Pulmonary artery endothelial cell (primary cell): ENCODE measurements around the gene PIK3IP1. TPM values are rescaled to one million over a fixed set of nuclear protein-coding genes. Genes with fewer than 3 reads are reported as not detected.

ENCODE experiments used
- DNase-seq: peaks from one replicate; pipeline ENCODE4 v3.0.0-alpha.2; 2011; ENCODE audit warnings: low read depth, low spot score
- total RNA-seq: library from RNA; depleted of rRNA; stranded (reverse); fragments of >200 nt; gene quantifications from 2 replicates; pipeline ENCODE4 v1.2.3, GENCODE V29; 2014

The PIK3IP1 gene
- total RNA-seq, 1 donor from 2014 or later = 13.6 TPM

DNA sequence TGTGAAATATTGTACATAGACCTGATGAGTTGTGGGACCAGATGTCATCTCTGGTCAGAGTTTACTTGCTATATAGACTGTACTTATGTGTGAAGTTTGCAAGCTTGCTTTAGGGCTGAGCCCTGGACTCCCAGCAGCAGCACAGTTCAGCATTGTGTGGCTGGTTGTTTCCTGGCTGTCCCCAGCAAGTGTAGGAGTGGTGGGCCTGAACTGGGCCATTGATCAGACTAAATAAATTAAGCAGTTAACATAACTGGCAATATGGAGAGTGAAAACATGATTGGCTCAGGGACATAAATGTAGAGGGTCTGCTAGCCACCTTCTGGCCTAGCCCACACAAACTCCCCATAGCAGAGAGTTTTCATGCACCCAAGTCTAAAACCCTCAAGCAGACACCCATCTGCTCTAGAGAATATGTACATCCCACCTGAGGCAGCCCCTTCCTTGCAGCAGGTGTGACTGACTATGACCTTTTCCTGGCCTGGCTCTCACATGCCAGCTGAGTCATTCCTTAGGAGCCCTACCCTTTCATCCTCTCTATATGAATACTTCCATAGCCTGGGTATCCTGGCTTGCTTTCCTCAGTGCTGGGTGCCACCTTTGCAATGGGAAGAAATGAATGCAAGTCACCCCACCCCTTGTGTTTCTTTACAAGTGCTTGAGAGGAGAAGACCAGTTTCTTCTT, 12.3 kb downstream of the PIK3IP1 start:
- no peak for DNase-seq

DNA sequence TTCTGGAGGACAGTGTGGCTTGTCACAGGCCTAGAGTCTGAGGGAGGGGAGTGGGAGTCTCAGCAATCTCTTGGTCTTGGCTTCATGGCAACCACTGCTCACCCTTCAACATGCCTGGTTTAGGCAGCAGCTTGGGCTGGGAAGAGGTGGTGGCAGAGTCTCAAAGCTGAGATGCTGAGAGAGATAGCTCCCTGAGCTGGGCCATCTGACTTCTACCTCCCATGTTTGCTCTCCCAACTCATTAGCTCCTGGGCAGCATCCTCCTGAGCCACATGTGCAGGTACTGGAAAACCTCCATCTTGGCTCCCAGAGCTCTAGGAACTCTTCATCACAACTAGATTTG, 13.0 kb downstream of the PIK3IP1 start:
- no peak for DNase-seq

DNA sequence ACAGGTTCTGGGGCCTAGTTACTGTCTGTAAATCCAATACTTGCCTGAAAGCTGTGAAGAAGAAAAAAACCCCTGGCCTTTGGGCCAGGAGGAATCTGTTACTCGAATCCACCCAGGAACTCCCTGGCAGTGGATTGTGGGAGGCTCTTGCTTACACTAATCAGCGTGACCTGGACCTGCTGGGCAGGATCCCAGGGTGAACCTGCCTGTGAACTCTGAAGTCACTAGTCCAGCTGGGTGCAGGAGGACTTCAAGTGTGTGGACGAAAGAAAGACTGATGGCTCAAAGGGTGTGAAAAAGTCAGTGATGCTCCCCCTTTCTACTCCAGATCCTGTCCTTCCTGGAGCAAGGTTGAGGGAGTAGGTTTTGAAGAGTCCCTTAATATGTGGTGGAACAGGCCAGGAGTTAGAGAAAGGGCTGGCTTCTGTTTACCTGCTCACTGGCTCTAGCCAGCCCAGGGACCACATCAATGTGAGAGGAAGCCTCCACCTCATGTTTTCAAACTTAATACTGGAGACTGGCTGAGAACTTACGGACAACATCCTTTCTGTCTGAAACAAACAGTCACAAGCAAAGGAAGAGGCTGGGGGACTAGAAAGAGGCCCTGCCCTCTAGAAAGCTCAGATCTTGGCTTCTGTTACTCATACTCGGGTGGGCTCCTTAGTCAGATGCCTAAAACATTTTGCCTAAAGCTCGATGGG, 13.5 kb downstream of the PIK3IP1 start:
- no peak for DNase-seq

DNA sequence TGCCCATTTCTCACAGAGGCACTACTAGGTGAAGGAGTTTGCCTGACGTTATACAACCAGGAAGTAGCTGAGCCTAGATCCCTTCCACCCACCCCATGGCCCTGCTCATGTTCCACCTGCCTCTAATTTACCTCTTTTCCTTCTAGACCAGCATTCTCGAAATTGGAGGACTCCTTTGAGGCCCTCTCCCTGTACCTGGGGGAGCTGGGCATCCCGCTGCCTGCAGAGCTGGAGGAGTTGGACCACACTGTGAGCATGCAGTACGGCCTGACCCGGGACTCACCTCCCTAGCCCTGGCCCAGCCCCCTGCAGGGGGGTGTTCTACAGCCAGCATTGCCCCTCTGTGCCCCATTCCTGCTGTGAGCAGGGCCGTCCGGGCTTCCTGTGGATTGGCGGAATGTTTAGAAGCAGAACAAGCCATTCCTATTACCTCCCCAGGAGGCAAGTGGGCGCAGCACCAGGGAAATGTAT, 14.1 kb downstream of the PIK3IP1 start:
- no peak for DNase-seq

DNA sequence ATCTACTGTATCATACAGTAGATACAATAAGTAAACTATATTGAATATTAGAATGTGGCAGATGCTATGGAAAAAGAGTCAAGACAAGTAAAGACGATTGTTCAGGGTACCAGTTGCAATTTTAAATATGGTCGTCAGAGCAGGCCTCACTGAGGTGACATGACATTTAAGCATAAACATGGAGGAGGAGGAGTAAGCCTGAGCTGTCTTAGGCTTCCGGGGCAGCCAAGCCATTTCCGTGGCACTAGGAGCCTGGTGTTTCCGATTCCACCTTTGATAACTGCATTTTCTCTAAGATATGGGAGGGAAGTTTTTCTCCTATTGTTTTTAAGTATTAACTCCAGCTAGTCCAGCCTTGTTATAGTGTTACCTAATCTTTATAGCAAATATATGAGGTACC, 14.5 kb downstream of the PIK3IP1 start:
- no peak for DNase-seq

DNA sequence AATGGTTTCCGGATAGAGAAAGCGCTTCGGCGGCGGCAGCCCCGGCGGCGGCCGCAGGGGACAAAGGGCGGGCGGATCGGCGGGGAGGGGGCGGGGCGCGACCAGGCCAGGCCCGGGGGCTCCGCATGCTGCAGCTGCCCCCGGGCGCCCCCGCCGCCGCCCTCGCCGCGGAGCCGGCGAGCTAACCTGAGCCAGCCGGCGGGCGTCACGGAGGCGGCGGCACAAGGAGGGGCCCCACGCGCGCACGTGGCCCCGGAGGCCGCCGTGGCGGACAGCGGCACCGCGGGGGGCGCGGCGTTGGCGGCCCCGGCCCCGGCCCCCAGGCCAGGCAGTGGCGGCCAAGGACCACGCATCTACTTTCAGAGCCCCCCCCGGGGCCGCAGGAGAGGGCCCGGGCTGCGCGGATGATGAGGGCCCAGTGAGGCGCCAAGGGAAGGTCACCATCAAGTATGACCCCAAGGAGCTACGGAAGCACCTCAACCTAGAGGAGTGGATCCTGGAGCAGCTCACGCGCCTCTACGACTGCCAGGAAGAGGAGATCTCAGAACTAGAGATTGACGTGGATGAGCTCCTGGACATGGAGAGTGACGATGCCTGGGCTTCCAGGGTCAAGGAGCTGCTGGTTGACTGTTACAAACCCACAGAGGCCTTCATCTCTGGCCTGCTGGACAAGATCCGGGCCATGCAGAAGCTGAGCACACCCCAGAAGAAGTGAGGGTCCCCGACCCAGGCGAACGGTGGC, 15.7 kb downstream of the PIK3IP1 start:
- DNase-seq = no peak

DNA sequence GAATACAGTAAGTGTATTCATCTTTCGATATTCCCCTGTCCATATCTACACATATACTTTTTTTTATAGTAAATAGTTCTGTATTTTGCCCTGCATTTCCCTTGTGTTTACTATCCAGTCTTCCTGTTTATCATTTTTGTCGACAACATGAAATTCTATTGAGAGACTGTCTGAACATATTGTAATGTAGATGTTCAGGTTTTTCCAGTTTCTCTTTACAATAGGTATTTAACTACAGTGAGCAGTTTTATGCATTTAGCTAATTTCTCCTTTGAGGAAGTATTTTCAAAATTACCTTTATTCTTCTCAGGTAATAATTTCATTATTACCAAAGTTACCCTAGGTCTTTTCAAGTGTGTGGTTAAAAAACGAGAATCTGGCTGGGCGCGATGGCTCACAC, 16.7 kb downstream of the PIK3IP1 start:
- DNase-seq = no peak

DNA sequence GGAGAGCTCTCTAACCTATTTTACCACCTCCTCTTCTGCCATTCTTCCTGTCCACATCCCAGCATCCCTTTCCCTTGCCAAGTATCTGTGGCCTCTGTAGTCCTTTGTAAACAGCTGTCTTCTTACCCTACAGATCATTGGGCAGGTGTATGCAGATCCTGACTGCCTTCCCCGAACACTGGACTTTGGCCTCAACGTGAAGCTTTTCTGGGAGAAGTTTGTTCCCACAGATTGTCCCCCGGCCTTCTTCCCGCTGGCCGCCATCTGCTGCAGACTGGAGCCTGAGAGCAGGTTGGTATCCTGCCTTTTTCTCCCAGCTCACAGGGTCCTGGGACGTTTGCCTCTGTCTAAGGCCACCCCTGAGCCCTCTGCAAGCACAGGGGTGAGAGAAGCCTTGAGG, 17.3 kb downstream of the PIK3IP1 start:
- DNase-seq = no peak

DNA sequence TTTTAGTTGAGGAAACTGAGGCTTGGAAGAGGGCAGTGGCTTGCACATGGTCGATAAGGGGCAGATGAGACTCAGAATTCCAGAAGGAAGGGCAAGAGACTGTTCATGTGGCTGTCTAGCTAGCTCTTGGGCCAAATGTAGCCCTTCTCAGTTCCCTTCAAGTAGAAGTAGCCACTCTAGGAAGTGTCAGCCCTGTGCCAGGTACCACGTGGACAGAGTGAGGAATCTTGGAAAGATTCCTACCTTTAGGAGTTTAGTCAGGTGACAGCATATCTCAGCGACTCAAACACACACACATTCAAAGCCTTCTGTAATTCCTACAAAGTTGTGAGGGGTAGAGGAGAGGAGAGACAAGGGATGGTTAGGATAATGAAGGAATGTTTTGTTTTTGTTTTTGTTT, 18.3 kb downstream of the PIK3IP1 start:
- DNase-seq = no peak

DNA sequence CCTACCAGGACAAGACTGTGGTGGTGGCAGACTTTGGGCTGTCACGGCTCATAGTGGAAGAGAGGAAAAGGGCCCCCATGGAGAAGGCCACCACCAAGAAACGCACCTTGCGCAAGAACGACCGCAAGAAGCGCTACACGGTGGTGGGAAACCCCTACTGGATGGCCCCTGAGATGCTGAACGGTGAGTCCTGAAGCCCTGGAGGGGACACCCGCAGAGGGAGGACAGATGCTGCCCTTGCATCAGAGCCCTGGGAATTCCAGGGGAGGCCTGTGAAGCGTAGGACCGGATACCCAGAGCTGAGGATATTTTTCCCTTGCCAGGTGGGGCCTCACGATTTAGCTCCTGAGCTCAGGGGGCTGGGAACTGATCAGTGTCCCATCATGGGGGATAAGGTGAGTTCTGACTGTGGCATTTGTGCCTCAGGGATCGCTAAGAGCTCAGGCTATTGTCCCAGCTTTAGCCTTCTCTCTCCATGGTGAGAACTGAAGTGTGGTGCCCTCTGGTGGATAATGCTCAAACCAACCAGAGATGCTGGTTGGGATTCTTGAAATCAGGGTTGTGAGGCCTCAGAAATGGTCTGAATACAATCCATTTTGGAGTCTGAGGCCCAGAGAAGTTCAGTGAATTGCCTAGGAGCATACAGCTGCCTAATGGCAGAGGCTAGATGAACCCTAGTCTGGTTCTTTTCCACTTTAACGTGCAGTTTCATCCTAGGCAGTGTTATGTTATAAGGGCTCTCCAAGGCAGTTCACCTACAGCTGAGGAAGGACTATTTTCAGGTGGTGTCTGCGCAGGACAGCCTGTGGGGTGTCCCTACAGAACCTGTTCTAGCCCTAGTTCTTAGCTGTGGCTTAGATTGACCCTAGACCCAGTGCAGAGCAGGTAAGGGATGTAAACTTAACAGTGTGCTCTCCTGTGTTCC, 19.5 kb downstream of the PIK3IP1 start:
- DNase-seq = no peak

DNA sequence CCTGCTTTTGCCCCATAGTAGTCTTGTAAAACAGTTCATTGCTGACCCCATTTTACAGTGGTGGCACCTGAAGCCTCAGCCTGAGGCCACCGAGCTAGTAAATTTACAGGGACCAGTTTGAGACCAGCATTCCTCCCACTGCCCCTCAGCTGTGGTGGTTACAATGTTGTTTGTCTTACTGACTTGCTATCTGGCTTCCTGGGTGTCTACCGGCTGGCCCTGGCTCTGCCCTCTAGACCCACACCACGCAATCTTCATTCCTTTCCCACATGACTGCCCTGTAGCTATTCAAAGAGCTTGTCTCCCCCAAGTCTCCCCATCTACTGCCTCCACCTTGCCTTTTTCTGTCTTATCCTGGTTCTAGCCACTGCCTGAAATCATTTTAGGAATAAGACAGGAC, 20.8 kb downstream of the PIK3IP1 start:
- no peak for DNase-seq

DNA sequence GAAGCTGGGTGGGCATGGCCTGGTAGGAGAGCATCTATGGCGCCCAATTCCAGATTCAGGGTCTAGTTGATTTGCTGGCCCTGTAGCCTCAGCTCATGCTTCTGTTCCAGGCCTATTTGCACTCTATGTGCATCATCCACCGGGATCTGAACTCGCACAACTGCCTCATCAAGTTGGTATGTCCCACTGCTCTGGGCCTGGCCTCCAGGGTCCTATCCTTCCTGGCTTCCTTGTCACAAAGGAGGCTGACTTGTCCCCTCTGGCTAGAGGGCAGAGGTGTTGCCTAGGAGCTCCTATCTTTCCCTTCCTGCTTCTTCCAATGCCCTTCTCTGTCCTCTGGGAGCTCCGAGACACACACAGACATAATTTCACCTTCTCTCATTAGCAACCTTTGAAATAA, 21.3 kb downstream of the PIK3IP1 start:
- DNase-seq = no peak

DNA sequence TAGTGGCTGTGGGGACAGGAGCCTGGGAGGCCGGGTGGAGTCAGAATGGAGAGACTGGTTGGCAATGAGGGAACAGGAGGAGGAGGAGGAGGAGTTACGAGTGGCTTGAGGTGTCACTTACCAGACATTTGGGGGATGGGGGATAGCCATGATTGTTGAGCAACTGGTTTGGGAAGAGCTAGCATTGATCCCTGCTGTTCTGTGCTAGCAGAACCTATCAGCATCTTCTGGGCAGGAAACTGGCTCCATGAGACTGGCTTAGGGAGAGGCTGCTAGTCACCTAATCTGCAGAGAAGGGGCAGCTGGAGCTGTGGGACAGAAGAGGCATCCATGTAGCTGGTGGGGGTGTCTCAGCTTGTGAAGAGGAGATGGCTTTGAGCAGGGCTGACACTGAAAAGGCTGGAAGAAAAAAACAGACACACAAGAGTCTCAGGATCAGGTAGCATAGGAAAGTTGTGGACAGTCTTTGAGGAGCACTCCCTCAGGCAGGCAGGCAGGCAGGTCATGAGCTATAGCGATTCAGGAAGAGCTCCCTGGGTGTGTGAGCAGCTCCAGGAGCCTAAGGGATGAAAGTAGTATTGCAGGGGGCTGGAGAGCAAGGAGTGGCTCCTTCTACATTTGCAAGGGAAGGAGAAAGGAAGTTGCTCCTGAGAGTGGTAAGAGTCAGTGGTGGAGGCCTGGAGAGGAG, 22.3 kb downstream of the PIK3IP1 start:
- no peak for DNase-seq

DNA sequence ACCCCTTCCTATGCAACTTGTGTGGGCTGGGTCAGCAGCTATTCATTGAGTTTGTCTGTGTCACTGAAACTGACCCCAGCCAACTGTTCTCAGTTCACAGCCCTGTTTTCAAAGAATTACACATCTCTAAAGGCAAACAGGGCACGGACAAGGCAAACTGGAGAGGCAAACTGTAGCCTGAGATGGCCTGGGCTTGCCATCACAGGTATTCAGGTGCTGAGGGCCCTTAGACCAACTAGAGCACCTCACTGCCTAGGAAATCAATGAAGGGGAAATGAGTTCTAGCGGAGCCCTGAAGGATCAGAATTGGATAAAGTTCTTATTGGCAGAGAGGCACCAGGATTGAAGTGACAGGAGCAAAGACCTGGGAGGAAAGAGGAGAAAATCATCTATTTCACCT, 24.0 kb downstream of the PIK3IP1 start:
- DNase-seq = no peak

DNA sequence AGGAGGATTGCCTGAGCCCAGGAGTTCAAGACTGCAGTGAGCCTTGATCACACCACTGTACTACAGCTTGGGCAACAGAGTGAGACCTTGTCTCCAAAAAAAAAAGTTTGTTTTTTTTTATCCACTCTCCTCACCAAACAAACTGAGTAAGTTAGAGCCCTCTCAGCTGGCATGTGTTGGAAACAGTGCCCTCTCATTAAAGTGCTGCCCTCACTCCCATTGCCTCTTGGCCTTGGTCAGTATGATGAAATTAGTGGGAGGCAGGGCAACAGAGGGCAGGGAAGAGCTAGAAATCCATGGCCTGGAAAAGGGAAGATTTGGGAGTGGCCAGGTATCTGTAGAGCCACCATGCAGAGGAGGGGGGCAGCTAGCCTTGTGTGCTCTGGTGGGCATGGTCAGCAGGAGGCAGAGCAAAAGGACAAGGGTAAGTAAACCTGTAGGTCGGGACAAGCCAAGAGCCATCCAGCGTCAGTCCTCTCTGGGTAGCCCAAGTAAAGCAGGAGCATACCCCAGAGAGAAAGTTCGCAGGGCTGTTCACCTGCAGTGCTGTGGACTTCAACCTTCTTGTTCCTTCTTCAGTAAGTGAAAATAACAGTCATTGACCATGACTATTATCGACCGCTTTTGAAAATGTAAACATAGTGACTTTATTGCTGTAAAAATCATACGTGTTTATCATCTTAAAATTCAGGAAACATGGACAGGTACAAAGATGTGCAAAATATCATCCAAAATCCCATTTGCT, 28.2 kb downstream of the PIK3IP1 start:
- DNase-seq = no peak

DNA sequence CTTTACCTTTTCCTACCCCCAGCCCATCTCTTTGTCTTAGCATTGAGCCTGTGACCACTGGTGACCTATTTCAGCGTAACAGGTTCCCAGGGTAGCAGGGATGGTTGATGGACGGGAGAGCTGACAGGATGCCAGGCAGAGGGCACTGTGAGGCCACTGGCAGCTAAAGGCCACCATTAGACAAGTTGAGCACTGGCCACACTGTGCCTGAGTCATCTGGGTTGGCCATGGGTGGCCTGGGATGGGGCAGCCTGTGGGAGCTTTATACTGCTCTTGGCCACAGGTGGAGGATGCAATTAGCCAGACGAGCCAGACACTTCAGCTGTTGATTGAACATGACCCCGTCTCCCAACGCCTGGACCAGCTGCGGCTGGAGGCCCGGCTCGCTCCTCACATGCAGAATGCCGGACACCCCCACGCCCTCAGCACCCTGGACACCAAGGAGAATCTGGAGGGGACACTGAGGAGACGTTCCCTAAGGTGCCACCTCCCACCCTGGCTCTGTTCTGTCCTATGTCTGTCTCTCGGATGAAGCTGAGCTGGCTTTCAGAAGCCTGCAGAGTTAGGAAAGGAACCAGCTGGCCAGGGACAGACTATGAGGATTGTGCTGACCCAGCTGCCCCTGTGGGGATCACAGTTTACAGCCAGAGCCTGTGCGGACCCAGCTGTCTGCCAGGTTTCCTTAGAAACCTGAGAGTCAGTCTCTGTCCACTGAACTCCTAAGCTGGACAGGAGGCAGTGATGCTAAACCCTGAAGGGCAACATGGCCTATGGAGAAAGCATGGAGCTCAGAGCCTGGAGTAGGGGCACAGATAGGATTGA, 29.8 kb downstream of the PIK3IP1 start:
- no peak for DNase-seq

DNA sequence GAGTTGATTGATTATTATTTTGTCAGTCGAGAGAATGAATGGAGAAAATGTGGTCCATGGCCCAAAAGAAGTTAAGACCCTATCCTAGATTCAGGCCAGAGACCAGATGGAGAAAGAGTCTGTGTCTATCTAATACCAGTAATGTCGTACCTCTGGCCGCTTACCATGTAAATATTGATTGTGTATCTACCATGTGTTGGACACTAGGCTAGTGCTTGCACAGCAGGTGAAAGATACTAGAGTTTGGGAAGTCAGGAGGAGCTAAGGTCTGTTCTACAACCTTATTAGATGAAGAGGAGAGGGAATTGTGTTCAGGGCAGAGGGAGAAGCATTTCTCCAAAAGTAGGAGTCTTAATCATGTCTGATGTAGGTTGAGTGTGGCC, 31.8 kb downstream of the PIK3IP1 start:
- no peak for DNase-seq

DNA sequence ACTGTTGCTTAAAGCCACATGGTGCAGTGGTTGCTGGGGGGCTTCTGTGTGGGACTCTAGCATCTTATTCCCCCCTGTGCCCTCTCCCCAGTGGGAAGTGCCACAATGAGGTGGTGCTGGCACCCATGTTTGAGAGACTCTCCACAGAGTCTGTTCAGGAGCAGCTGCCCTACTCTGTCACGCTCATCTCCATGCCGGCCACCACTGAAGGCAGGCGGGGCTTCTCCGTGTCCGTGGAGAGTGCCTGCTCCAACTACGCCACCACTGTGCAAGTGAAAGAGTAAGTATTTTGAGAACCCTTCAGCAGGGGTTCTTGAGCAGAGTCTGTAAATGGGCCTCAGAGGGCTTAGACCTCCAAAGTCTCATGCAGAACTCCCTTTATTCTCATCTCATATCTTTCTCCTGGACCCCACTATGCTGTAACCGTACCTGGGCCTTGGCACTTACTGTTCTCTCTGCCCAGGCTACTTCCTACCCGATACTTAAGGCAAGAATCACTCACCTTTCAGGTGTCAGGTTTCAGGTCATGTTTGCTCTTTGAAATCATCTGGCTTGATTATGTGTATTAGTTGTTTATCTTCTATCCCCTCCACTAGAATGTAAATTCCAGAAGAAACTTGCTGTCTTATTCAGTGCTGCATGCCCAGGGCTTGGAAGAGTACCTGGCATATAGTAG, 32.4 kb downstream of the PIK3IP1 start:
- DNase-seq = no peak

DNA sequence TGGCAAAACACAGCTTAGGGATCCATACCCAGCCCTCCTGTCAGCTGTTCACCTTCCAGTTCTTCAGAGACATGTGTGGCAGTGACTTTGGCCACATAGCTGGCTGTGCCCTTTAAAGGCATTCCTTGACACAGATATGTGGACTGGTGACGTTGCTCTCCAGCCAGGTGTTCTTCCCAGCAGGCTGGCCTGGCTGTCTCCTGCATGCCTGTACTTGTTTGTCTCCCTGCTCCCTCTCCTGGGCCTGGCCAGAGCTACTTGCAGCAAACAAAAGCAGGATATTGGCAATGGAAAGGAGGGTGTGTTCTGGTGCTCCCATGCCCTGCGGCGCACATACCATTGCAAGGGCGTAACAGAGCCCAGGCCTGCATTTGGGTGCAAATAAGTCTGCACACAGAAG, 38.3 kb downstream of the PIK3IP1 start:
- DNase-seq = peak; percentile 88
